ENCODE data around the gene ORMDL1. TPM values are rescaled to one million over a fixed set of nuclear protein-coding genes. Genes with fewer than 3 reads are reported as not detected.
"Not testable (repeated sequence)": the region's sequence is repeated elsewhere in the genome, so short reads cannot be mapped to it uniquely, and the experiment has no call there.

The ORMDL1 gene
- total RNA-seq, 1 donor from 2014 or later, result 69.8 TPM

GRCh38 chr2:189772212-189772611, 11.9 kb downstream of the ORMDL1 start:
- DNase-seq (ENCODE audit: low spot score), result peak; percentile 21

DNA sequence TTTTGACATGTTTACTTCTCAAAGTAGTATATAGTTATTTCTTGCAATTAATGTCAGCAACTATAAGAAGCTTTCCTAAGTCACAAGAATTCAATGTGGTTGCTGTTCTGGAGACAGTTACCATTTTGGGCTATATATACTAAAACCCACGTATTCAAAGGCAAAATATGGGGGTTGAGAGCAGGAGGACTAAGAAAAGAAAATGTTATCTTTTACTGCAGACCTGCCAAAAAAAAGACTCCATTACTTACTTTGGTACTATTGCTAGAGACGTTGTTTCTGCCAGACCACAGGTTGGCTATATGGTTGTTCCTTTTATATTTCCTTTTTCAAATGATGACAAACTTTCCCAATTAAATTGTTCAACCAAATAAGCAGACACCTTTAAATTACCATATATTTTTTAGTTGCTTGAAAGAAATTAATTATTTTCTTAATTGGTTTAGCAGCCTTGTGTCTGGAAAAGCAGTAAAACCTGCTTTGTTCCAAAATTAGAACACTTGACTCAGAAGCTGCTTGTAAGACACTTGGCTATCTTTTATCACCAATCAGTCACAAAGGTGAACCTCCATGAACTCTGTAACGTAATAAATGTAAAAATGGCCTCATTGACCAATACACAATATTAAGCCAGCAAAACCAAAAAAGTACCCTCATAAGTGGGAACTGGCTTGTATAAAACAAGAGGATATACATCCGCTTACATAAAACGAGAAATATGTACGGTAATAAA, 13.4 kb downstream of the ORMDL1 start:
- no peak for DNase-seq (ENCODE audit: low spot score)

DNA sequence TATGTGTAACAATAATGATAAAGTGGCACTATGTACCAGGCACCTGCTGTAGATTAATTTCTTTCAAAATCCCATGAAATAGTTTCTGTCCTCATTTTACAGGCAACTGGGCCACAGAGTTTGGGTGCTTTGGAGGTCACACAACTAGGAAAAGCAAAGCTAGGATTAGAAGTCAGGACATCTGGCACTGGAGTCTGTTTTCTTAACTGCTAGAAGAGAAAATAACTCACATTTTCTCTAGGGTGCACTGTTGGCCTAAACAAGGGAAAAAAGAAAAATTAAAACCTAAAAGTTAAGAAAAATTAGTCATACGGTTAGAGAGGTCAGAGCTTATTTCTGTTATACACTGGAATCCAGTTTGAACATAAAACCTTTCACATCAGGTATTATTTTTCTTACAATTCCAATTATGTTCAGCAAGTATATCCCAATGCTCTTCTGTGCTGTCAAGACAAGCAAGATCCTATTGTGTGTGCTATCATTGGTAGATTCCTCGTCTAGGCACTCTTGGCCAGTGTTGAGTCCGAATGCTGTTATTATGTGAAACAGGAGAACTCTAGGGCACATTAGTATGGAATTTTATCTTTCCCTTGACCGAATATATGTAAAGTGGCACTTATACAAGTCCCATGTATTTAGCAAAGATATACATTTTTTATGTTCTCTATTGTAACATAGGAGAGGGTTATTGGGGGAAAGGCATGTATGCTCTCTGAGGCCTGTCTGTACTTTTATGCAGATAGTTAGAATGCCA, 20.1 kb downstream of the ORMDL1 start:
- peak; percentile 40 for DNase-seq (ENCODE audit: low spot score)

DNA sequence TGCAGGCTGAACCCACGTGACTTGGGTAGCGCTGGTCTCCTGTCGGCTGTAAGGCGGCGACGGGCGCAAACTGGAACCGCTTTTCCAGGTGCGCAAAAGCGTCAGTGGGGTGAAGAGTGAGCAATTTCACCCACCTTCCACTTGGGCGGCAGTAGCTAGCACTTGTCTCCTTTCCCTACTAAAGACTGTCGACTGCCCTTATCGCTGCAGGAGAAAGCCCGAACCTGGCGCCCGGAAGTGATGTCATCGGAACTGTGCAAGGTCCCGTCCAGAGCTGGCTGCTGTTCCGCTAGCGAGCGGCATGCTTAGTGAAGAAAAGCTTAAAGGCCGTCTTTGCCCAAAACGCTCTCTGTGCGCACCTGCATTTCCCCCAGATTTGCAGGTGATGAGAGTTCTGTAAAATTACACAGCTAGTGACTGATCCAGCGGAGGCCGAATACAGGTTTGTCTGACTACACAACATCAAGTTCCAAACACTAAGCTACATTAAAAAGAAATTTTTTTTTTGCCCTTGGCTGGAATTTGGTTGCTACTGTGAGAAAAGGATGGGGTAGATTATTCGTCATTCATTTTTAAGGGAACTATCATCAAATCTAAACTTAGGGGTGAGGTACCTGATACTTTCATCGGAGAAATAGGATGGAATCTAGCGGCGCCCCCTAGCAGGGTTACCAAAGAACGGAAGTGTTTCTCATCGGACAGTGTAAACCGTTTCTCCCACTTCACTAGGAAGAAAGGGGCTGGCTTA, 21.4 kb downstream of the ORMDL1 start, which contains the start of gene OSGEPL1:
OSGEPL1 (minus strand) TSS at position 242 of the 748 bp plus-strand sequence. CDS start 1,152 bp downstream, outside the sequence.
- peak; percentile 97 for DNase-seq (ENCODE audit: low spot score)

GRCh38 chr2:189762229-189762550, 21.9 kb downstream of the ORMDL1 start:
- DNase-seq (ENCODE audit: low spot score), result no peak

DNA sequence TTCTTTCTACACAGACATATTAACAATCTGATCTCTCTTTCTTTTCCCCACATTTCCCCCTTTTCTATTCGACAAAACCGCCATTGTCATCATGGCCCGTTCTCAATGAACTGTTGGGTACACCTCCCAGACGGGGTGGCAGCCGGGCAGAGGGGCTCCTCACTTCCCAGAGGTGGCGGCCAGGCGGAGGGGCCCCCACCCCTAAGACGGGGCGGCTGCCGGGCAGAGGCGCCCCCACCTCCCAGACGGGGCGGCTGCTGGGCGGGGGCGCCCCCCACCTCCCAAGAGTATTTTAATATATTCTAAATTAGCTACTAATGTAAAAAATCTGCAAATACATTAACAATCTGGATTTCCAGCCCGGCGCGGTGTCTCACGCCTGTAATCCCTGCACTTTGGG, 24.0 kb downstream of the ORMDL1 start:
- DNase-seq (ENCODE audit: low spot score), result not testable (repeated sequence)

DNA sequence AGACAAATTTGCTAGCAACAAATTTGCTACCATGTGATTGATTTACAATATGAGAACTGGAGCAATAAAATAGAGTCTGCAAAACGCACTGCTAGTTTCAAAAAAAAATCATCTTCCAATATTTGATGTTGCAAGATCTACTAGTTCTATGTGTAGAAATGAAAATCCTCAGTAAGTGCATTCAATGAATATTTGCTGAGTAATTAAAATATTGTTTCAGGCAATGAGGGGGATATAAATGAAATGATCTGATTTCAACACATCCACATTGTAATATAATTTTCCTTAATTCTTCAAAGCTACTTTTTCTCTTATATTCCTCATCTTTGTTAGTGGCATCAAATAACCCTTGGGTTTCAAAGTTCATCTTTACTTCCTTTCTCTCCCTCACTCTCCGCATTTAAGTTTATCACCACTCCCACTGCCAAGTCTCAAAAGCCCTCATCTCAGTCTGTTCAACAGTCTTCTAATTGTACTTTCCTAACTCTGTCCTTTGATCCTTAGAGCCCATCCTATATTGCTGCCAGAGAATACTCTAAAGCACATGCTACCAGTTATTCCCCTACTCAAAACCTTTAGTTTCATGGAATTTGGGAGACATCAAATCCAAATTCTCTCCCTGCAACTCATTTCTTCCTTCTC, 27.7 kb downstream of the ORMDL1 start:
- DNase-seq (ENCODE audit: low spot score), result no peak

DNA sequence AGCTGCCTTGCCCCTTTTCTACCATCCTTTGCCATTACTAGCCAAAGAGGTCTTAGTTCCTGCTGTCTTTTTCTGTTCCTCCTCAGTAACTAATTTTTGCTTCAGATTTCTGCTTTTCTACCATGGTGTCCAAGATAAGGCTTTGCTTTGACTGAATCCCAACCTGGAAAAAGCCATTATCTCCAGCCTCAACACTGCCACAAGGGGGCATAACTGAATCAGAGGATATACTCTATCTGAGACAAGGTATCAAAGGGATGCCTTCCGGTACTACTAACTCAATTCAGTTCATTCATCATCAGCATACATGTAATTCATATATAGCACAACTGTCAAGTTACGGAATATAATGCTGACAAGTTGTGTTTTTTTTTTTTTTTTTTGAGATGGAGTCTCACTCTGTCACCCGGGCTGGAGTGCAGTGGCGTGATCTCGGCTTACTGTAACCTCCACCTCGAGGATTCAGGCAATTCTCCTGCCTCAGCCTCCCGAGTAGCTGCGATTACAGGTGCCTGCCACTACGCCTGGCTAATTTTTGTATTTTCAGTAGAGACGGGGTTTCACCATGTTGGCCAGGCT, 33.0 kb downstream of the ORMDL1 start:
- peak; percentile 6 for DNase-seq (ENCODE audit: low spot score)

DNA sequence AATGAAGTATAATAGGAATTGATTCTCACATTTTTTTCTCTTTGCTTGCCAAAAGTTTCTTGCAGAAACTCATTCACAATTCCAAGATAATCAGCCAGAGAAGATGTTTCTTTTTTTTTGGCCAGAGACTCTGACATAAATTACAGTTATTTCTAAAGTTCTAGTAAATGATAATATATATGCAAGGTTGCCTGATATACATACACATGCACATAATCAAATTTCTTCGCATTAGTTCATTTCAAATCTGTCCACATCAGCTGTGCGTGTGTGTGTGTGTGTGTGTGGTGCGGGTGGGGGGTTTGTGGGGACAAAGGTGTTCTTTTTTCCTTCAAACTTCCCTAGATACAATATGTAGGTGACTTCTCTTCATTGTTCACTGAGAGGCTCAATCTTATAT, 54.7 kb downstream of the ORMDL1 start:
- DNase-seq (ENCODE audit: low spot score), result no peak

DNA sequence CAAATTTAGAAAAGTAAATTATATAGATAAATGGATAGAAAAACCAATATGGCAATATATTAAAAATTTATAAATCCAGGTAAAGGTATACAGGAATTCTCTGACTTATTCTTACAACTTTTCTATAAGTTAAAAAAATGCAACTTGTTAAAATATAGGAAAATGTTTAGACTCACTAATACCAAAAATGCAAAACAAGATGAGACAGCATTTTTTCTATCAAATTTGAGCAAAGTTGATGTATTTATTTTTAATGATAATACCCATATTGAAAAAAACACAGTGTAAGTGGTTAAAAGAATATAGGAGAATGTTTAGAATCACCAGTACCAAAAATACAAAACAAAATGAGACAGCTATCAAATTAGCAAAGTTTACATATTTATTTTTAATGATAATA, 57.3 kb downstream of the ORMDL1 start:
- no peak for DNase-seq (ENCODE audit: low spot score)

DNA sequence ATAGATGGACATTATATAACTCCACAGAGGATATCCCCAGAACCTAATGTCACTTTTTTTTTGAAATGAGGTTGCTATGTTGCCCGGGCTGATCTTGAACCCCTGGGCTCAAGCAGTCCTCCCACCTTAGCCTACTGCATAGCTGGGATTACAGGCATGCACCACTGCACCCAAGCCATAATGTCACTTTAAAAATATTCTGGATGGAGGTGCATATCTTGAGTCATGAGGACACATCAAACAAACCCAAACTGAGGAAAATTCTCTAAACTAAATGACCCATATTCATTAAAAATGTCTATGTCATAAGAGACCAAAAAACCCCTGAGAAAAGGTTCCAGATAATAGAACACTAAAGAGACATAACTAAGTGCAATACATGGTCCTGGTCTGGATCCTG, 57.9 kb downstream of the ORMDL1 start:
- no peak for DNase-seq (ENCODE audit: low spot score)

GRCh38 chr2:189723192-189723591, 60.9 kb downstream of the ORMDL1 start:
- no peak for DNase-seq (ENCODE audit: low spot score)

Other genes starting within 250 kb of the ORMDL1 start
- gene SLC40A1, start 203.6 kb downstream of the ORMDL1 start, total RNA-seq (ENCODE audit: insufficient read depth, low replicate concordance), result 133 TPM
- 81.4 TPM for gene ASNSD1, start 122.9 kb downstream of the ORMDL1 start, total RNA-seq (ENCODE audit: insufficient read depth, low replicate concordance)
- 30.6 TPM for gene ANKAR, start 109.7 kb downstream of the ORMDL1 start, total RNA-seq (ENCODE audit: insufficient read depth, low replicate concordance)
- gene OSGEPL1, start 21.5 kb downstream of the ORMDL1 start, total RNA-seq (ENCODE audit: insufficient read depth, low replicate concordance), result 20.5 TPM
- gene PMS1, start 111 bp upstream of the ORMDL1 start, total RNA-seq (ENCODE audit: insufficient read depth, low replicate concordance), result 33.9 TPM